Kidney epithelial cell (primary cell): ENCODE data around the gene RNPEPL1. TPM values are rescaled to one million over a fixed set of nuclear protein-coding genes. Genes with fewer than 3 reads are reported as not detected.

ENCODE experiments used
- DNase-seq: peaks from one replicate; pipeline ENCODE4 v3.0.0-alpha.2; 2010; ENCODE audit warnings: low read depth
- H3K27me3 ChIP-seq: 2 replicates; pipeline ENCODE4 v1.6.0; 2011; ENCODE audit warnings: low read length; ENCODE audit not compliant: control insufficient read depth, insufficient read depth
- H3K36me3 ChIP-seq: 2 replicates; pipeline ENCODE4 v1.5.1; 2011; ENCODE audit warnings: low read length; ENCODE audit not compliant: control insufficient read depth, insufficient read depth
- H3K4me3 ChIP-seq: 2 replicates; pipeline ENCODE4 v1.5.1; 2011; ENCODE audit warnings: low read depth, mild to moderate bottlenecking, control low read depth, low read length
- CTCF ChIP-seq: IDR thresholded peaks from 2 replicates; pipeline ENCODE4 v1.5.1; 2011; ENCODE audit warnings: mild to moderate bottlenecking, moderate library complexity, low read length, control low read depth, inconsistent platforms; ENCODE audit not compliant: insufficient read depth, poor library complexity, severe bottlenecking
- total RNA-seq: library from RNA; depleted of rRNA; stranded (reverse); fragments of >200 nt; gene quantifications from 2 replicates; pipeline ENCODE4 v1.2.3, GENCODE V29; 2015

The RNPEPL1 gene
- total RNA-seq, 1 donor from 2014 or later: 91.3 TPM

GRCh38 chr2:240597054-240597418 is 28.8 kb downstream of the RNPEPL1 start:
- no peak for TF ChIP-seq CTCF
- Histone ChIP-seq H3K4me3 (no peak overlapping the region), H3K27me3 (no peaks in the 10 kb centered on the region), H3K36me3 (no peaks in the 10 kb centered on the region)
- no peak for DNase-seq

- Histone ChIP-seq H3K4me3 (no peak overlapping the region), H3K36me3 (no peaks in the 10 kb centered on the region), H3K27me3 (no peaks in the 10 kb centered on the region)
- no peak for TF ChIP-seq CTCF
- DNase-seq: no peak
These were observed 29.3 kb downstream of the RNPEPL1 start for GRCh38 chr2:240597419-240598181.

GRCh38 chr2:240598311-240598911 is 30.1 kb downstream of the RNPEPL1 start:
- TF ChIP-seq CTCF: no peak
- no peak overlapping the region for H3K4me3 ChIP-seq
- H3K27me3 ChIP-seq: no peaks in the 10 kb centered on the region
- no peak for DNase-seq
- H3K36me3 ChIP-seq: no peaks in the 10 kb centered on the region

GRCh38 chr2:240599141-240599583 is 30.9 kb downstream of the RNPEPL1 start:
- no peaks in the 10 kb centered on the region for H3K36me3 ChIP-seq
- no peak overlapping the region for H3K4me3 ChIP-seq
- no peaks in the 10 kb centered on the region for H3K27me3 ChIP-seq
- TF ChIP-seq CTCF: no peak
- no peak for DNase-seq

GRCh38 chr2:240600451-240600961 is 32.2 kb downstream of the RNPEPL1 start:
- DNase-seq: no peak
- H3K4me3 ChIP-seq: no peak overlapping the region
- no peaks in the 10 kb centered on the region for H3K27me3 ChIP-seq
- no peaks in the 10 kb centered on the region for H3K36me3 ChIP-seq
- no peak for TF ChIP-seq CTCF
